ENCODE measurements around the gene ASNS. TPM values are rescaled to one million over a fixed set of nuclear protein-coding genes. Genes with fewer than 3 reads are reported as not detected.
"Not testable (repeated sequence)": the region's sequence is repeated elsewhere in the genome, so short reads cannot be mapped to it uniquely, and the experiment has no call there.

ASNS gene
- total RNA-seq, result 10 to 100 TPM in 7 of 9 donors, 1 to 10 TPM in 2; 2.5 to 13.6 (median 11.1) TPM
- 10 to 100 TPM; 18.2 to 74.6 (median 61.2) TPM for polyA plus RNA-seq
- long read RNA-seq, donor 1, result 0 reads
- long read RNA-seq, donor 2, partial matches to known transcripts, result 0 of 1 reads
- long read RNA-seq, donor 2, other reads (novel, unspliced or antisense), result 0 of 1 reads
- long read RNA-seq, donor 3, partial matches to known transcripts, result 0 of 2 reads
- long read RNA-seq, donor 3, other reads (novel, unspliced or antisense), result 0 of 2 reads
- long read RNA-seq, donor 4, partial matches to known transcripts, result 1 of 4 reads
- long read RNA-seq, donor 4, other reads (novel, unspliced or antisense), result 0 of 4 reads
- long read RNA-seq, donor 5, transcript ASNS-202 (13 exons, 1,994 nt), result major isoform, 11 of 12 reads
- long read RNA-seq, donor 5, partial matches to known transcripts, result 0 of 12 reads
- long read RNA-seq, donor 5, other reads (novel, unspliced or antisense), result 0 of 12 reads
- long read RNA-seq, donor 6, transcript ASNS-202 (13 exons, 1,994 nt), result major isoform, 5 of 5 reads
- long read RNA-seq, donor 6, partial matches to known transcripts, result 0 of 5 reads
- long read RNA-seq, donor 6, other reads (novel, unspliced or antisense), result 0 of 5 reads
- long read RNA-seq, donor 7, partial matches to known transcripts, result 0 of 2 reads
- long read RNA-seq, donor 7, other reads (novel, unspliced or antisense), result 0 of 2 reads
- long read RNA-seq, donor 8, partial matches to known transcripts, result 0 of 2 reads
- long read RNA-seq, donor 8, other reads (novel, unspliced or antisense), result 0 of 2 reads
- long read RNA-seq, donor 9, partial matches to known transcripts, result 0 of 1 reads
- long read RNA-seq, donor 9, other reads (novel, unspliced or antisense), result 0 of 1 reads
- long read RNA-seq, donor 10, partial matches to known transcripts, result 0 of 1 reads
- long read RNA-seq, donor 10, other reads (novel, unspliced or antisense), result 0 of 1 reads

GRCh38 chr7:97872025-97872669 lies at the start of gene ASNS:
TSS of gene ASNS (minus strand) at chr7:97872408. CDS start at chr7:97869156, 3,252 bp downstream.
- H3K36me3 ChIP-seq (replicated peaks in 1 of 2), result no peaks in the 10 kb centered on the region
- H3K27ac ChIP-seq, result peak within 1 kb of the TSS in 2 of 5 donors; percentile 73 to 81
- TF ChIP-seq CTCF (IDR thresholded peaks at IDR 0.05), result no peak
- TF ChIP-seq POLR2A (IDR thresholded peaks at IDR 0.05), result peak; percentile 49 to 63
- intact Hi-C loops (cut with DNase I), result no loop called here
- peaks cover 0 to 4% of the 10 kb centered on the region in 2 donors for H3K4me1 ChIP-seq (replicated peaks in 1 of 2)
- no peaks in the 10 kb centered on the region for H3K27me3 ChIP-seq
- peak within 1 kb of the TSS in 3 of 4 donors; percentile 55 to 84 (median 65) for H3K4me3 ChIP-seq
- DNase-seq, result peak; percentile 89 to 94 (median 90)
- H3K9me3 ChIP-seq (replicated peaks in 1 of 3), result no peaks in the 10 kb centered on the region
- WGBS, 4 donors, result 1 to 5% (median 1%) methylated on average over 4 to 58 of the region's 58 CpGs

- H3K4me3 ChIP-seq; intact Hi-C loops (cut with DNase I); H3K4me1 ChIP-seq (replicated peaks in 1 of 2); DNase-seq; H3K27me3 ChIP-seq; H3K36me3 ChIP-seq (replicated peaks in 1 of 2); H3K27ac ChIP-seq; H3K9me3 ChIP-seq (replicated peaks in 1 of 3): not testable (repeated sequence)
- WGBS, 4 donors, result 92 to 100% (median 100%) methylated on average over 3 of the region's 4 CpGs
Measured at GRCh38 chr7:97921254-97921653, 49.0 kb upstream of the ASNS start.

- 84 to 91% (median 88%) methylated on average over 7 to 8 of the region's 8 CpGs for WGBS, 4 donors
- H3K36me3 ChIP-seq (replicated peaks in 1 of 2); H3K4me1 ChIP-seq (replicated peaks in 1 of 2); H3K4me3 ChIP-seq; H3K27ac ChIP-seq; H3K9me3 ChIP-seq (replicated peaks in 1 of 3); H3K27me3 ChIP-seq; intact Hi-C loops (cut with DNase I); DNase-seq: not testable (repeated sequence)
Measured at GRCh38 chr7:97915267-97915666, 43.1 kb upstream of the ASNS start.

- H3K27me3 ChIP-seq; H3K4me3 ChIP-seq; intact Hi-C loops (cut with DNase I); H3K9me3 ChIP-seq (replicated peaks in 1 of 3); H3K36me3 ChIP-seq (replicated peaks in 1 of 2); H3K27ac ChIP-seq; H3K4me1 ChIP-seq (replicated peaks in 1 of 2); DNase-seq: not testable (repeated sequence)
- 67 to 83% (median 71%) methylated on average over 5 of the region's 5 CpGs for WGBS, 4 donors
Measured at GRCh38 chr7:97912294-97912693, 40.1 kb upstream of the ASNS start.

- DNase-seq; H3K36me3 ChIP-seq (replicated peaks in 1 of 2); H3K4me3 ChIP-seq; H3K27me3 ChIP-seq; intact Hi-C loops (cut with DNase I); H3K27ac ChIP-seq; H3K4me1 ChIP-seq (replicated peaks in 1 of 2); H3K9me3 ChIP-seq (replicated peaks in 1 of 3): not testable (repeated sequence)
- WGBS, 4 donors, result 92 to 98% (median 93%) methylated on average over 2 of the region's 2 CpGs
Measured at GRCh38 chr7:97896893-97897292, 24.7 kb upstream of the ASNS start.

- H3K27me3 ChIP-seq; H3K4me1 ChIP-seq (replicated peaks in 1 of 2); H3K27ac ChIP-seq; H3K36me3 ChIP-seq (replicated peaks in 1 of 2); H3K9me3 ChIP-seq (replicated peaks in 1 of 3); DNase-seq; H3K4me3 ChIP-seq; intact Hi-C loops (cut with DNase I): not testable (repeated sequence)
- 46 to 68% (median 54%) methylated on average over 4 of the region's 4 CpGs for WGBS, 4 donors
Measured at GRCh38 chr7:97891721-97892120, 19.5 kb upstream of the ASNS start.

- H3K4me1 ChIP-seq (replicated peaks in 1 of 2); H3K27ac ChIP-seq; H3K4me3 ChIP-seq; H3K27me3 ChIP-seq; H3K9me3 ChIP-seq (replicated peaks in 1 of 3); H3K36me3 ChIP-seq (replicated peaks in 1 of 2); DNase-seq; intact Hi-C loops (cut with DNase I): not testable (repeated sequence)
- WGBS, 4 donors, result 78 to 90% (median 82%) methylated on average over 2 to 3 of the region's 3 CpGs
Measured at GRCh38 chr7:97879527-97879926, 7.3 kb upstream of the ASNS start.

- H3K36me3 ChIP-seq (replicated peaks in 1 of 2); H3K9me3 ChIP-seq (replicated peaks in 1 of 3); H3K4me1 ChIP-seq (replicated peaks in 1 of 2); DNase-seq; H3K27ac ChIP-seq; intact Hi-C loops (cut with DNase I); H3K4me3 ChIP-seq; H3K27me3 ChIP-seq: not testable (repeated sequence)
- WGBS, 4 donors, result 86 to 90% (median 88%) methylated on average over 3 to 4 of the region's 4 CpGs
Measured at GRCh38 chr7:97874894-97875293, 2.7 kb upstream of the ASNS start.
